Liver (tissue), 9 donors: ENCODE results near the gene PARP8. TPM values are rescaled to one million over a fixed set of nuclear protein-coding genes. Genes with fewer than 3 reads are reported as not detected.
"Not testable (repeated sequence)": the region's sequence is repeated elsewhere in the genome, so short reads cannot be mapped to it uniquely, and the experiment has no call there.

Experiments used
- DNase-seq: peaks from one replicate; pipeline ENCODE4 v3.0.0-alpha.2; 2017; ENCODE audit warnings: low spot score
- H3K27ac ChIP-seq, 2 donors: one replicate each; pipeline ENCODE4 v1.7.0; 2013; ENCODE audit warnings: inconsistent platforms in 2 of 2, low read length in 2 of 2, control low read depth in 1 of 2, low read depth in 1 of 2, mild to moderate bottlenecking in 1 of 2
- H3K27me3 ChIP-seq, 4 donors: one replicate each; pipeline versions ENCODE4 v1.6.1 to v1.7.0; 2013; ENCODE audit warnings: low read length in 3 of 4, inconsistent platforms in 1 of 4, mild to moderate bottlenecking in 1 of 4, moderate library complexity in 1 of 4; ENCODE audit not compliant: control insufficient read depth in 4 of 4, insufficient read depth in 4 of 4
- H3K36me3 ChIP-seq, 4 donors: one replicate each; pipeline versions ENCODE4 v1.6.1 to v1.7.0; 2013; ENCODE audit warnings: low read length in 3 of 4, mild to moderate bottlenecking in 3 of 4, low read depth in 1 of 4, moderate library complexity in 1 of 4; ENCODE audit not compliant: control insufficient read depth in 4 of 4, insufficient read depth in 3 of 4
- H3K4me1 ChIP-seq, 4 donors: one replicate each; pipeline versions ENCODE4 v1.6.1 to v1.7.0; 2013; ENCODE audit warnings: low read length in 3 of 4, mild to moderate bottlenecking in 3 of 4, moderate library complexity in 1 of 4; ENCODE audit not compliant: control insufficient read depth in 4 of 4, insufficient read depth in 4 of 4
- H3K4me3 ChIP-seq, 3 donors: one replicate each; pipeline versions ENCODE4 v1.6.1 to v1.7.0; 2013; ENCODE audit warnings: low read length in 3 of 3, control low read depth in 1 of 3, low read depth in 1 of 3, mild to moderate bottlenecking in 1 of 3
- H3K9ac ChIP-seq, 2 donors: one replicate each; pipeline ENCODE4 v1.7.0; 2013; ENCODE audit warnings: low read length in 2 of 2, mild to moderate bottlenecking in 2 of 2, moderate library complexity in 2 of 2, control low read depth in 1 of 2, low read depth in 1 of 2
- H3K9me3 ChIP-seq, 4 donors: one replicate each; pipeline versions ENCODE4 v1.6.1 to v1.7.0; 2013; ENCODE audit warnings: low read length in 3 of 4; ENCODE audit not compliant: control insufficient read depth in 4 of 4
- EGR1 ChIP-seq, 2 donors: IDR thresholded peaks; 2 replicates each; pipeline ENCODE4 v1.6.1; 2016 to 2018; ENCODE audit warnings: antibody characterized with exemption in 2 of 2, low read depth in 2 of 2
- FOXA1 ChIP-seq: IDR thresholded peaks from 2 replicates; pipeline ENCODE4 v1.6.1; 2016; ENCODE audit warnings: antibody characterized with exemption
- FOXA2 ChIP-seq: IDR thresholded peaks from 2 replicates; pipeline ENCODE4 v1.6.1; 2016; ENCODE audit warnings: antibody characterized with exemption
- GABPA ChIP-seq, 2 donors: IDR thresholded peaks in 1 of 2; conservative IDR thresholded peaks in 1 of 2; 2 replicates each; pipeline ENCODE4 v1.6.1; 2016; ENCODE audit warnings: antibody characterized with exemption in 2 of 2, mild to moderate bottlenecking in 1 of 2, moderate library complexity in 1 of 2
- HNF4A ChIP-seq, 2 donors: conservative IDR thresholded peaks; 2 replicates each; pipeline ENCODE4 v1.6.1; 2016; ENCODE audit warnings: antibody characterized with exemption in 2 of 2, mild to moderate bottlenecking in 2 of 2
- HNF4G ChIP-seq: IDR thresholded peaks from 2 replicates; pipeline ENCODE4 v1.6.1; 2016; ENCODE audit warnings: antibody characterized with exemption
- JUND ChIP-seq, 2 donors: IDR thresholded peaks; 2 replicates each; pipeline ENCODE4 v1.6.1; 2016; ENCODE audit warnings: antibody characterized with exemption in 2 of 2
- RAD21 ChIP-seq, 2 donors: IDR thresholded peaks; 2 replicates each; pipeline ENCODE4 v1.6.1; 2016; ENCODE audit warnings: antibody characterized with exemption in 2 of 2, mild to moderate bottlenecking in 2 of 2
- SP1 ChIP-seq: IDR thresholded peaks from 2 replicates; pipeline ENCODE4 v1.6.1; 2018; ENCODE audit warnings: antibody characterized with exemption, mild to moderate bottlenecking
- TAF1 ChIP-seq: conservative IDR thresholded peaks from 2 replicates; pipeline ENCODE4 v1.6.1; 2016; ENCODE audit warnings: antibody characterized with exemption, mild to moderate bottlenecking
- YY1 ChIP-seq: IDR thresholded peaks from 2 replicates; pipeline ENCODE4 v1.6.1; 2016; ENCODE audit warnings: antibody characterized with exemption, mild to moderate bottlenecking
- WGBS: extraction: QIAGEN DNeasy Blood & Tissue Kit; methylation state at CpG from one replicate; pipeline ENCODE4 v1.1.7; 2013; 5-methylcytosine and 5-hydroxymethylcytosine counted together
- polyA plus RNA-seq, 2 donors: library from polyadenylated mRNA; stranded (reverse) in 1 of 2; unstranded in 1 of 2; fragments of 200-250 nt in 1 of 2; fragments of >200 nt in 1 of 2; fragmentation: Nextera tagmentation in 1 of 2; extraction: Ambion mirVana in 1 of 2; gene quantifications; one replicate each; pipeline versions ENCODE4 v1.2.1 to v1.2.3, GENCODE V29; 2013 to 2015
- total RNA-seq, 2 donors: library from RNA; depleted of rRNA; stranded (reverse); fragments of >200 nt; gene quantifications; one replicate each; pipeline ENCODE4 v1.2.3, GENCODE V29; 2014
- TF ChIP-seq, protein P1 (sequence below): IDR thresholded peaks from 2 replicates; pipeline ENCODE4 v1.6.1; 2016; ENCODE audit warnings: antibody characterized with exemption, mild to moderate bottlenecking
- TF ChIP-seq, protein P2 (sequence below): IDR thresholded peaks from 2 replicates; pipeline ENCODE4 v1.6.1; 2016; ENCODE audit warnings: antibody characterized with exemption
- TF ChIP-seq, protein P3 (sequence below): IDR thresholded peaks from 2 replicates; pipeline ENCODE4 v1.6.1; 2016; ENCODE audit warnings: antibody characterized with exemption
- donor health status: healthy.
- donor health status: healthy.
- donor health status: healthy.
- donor health status: healthy.
- donor health status: healthy.

PARP8 gene
- total and polyA plus RNA-seq, 4 donors = 3.9 to 16.0 (median 7.1) TPM

DNA sequence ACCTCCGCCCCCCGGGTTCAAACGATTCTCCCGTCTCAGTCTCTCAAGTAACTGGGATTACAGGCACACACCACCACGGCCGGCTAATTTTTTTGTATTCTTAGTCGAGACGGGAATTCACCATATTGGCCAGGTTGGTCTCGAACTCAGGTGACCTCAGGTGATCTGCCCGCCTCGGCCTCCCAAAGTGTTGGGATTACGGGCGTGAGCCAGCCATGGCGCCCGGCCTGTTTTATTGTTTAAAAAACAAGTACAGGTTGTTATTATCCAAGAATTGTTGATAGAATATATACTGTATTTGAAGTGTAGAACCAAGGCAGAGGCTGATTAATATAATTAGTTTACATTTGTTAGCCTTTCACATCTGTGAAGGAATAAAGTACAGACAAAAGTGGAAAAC lies 8.9 kb downstream of the PARP8 start:
- Histone ChIP-seq H3K4me1 (peaks cover 0 to 2% (median 0%) of the 10 kb centered on the region in 4 donors), H3K36me3 (no peaks in the 10 kb centered on the region)

DNA sequence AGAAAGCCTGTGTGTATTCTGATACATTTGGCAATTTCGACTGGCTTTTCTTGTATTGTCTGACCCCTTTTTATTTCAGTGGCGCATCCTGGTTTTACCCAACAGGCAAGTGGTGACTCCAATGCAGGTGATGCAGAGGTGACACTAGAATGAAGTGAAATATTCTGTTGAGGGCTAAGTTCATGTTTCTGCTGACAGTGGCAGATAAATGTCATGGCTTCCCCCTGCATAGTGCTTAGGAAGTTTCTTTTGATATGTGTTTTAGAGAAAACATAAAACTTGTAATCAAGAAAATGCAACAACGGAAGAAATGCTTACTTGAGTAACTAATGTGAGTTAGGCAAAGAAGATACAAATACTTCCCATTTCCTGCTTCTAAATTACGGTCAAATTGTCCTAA lies 13.1 kb downstream of the PARP8 start:
- not testable (repeated sequence) for H3K4me1 ChIP-seq, H3K36me3 ChIP-seq, H3K27ac ChIP-seq, H3K9ac ChIP-seq, H3K9me3 ChIP-seq, H3K4me3 ChIP-seq, H3K27me3 ChIP-seq, DNase-seq
- WGBS = 81% methylated on average over 4 of the region's 4 CpGs

More for the DNA sequence above, 8.9 kb downstream of the PARP8 start:
- Histone ChIP-seq H3K9ac (no peak overlapping the region), H3K27me3 (no peaks in the 10 kb centered on the region), H3K9me3 (no peaks in the 10 kb centered on the region), H3K27ac (no peak overlapping the region), H3K4me3 (no peak overlapping the region)
- TF ChIP-seq SP1 (no peak), TAF1 (no peak), YY1 (no peak), EGR1 (IDR thresholded peaks at IDR 0.05; ENCODE audit: low read depth in 2 of 2) (no peak), JUND (IDR thresholded peaks at IDR 0.05) (no peak)
- TF ChIP-seq, protein P1, sequence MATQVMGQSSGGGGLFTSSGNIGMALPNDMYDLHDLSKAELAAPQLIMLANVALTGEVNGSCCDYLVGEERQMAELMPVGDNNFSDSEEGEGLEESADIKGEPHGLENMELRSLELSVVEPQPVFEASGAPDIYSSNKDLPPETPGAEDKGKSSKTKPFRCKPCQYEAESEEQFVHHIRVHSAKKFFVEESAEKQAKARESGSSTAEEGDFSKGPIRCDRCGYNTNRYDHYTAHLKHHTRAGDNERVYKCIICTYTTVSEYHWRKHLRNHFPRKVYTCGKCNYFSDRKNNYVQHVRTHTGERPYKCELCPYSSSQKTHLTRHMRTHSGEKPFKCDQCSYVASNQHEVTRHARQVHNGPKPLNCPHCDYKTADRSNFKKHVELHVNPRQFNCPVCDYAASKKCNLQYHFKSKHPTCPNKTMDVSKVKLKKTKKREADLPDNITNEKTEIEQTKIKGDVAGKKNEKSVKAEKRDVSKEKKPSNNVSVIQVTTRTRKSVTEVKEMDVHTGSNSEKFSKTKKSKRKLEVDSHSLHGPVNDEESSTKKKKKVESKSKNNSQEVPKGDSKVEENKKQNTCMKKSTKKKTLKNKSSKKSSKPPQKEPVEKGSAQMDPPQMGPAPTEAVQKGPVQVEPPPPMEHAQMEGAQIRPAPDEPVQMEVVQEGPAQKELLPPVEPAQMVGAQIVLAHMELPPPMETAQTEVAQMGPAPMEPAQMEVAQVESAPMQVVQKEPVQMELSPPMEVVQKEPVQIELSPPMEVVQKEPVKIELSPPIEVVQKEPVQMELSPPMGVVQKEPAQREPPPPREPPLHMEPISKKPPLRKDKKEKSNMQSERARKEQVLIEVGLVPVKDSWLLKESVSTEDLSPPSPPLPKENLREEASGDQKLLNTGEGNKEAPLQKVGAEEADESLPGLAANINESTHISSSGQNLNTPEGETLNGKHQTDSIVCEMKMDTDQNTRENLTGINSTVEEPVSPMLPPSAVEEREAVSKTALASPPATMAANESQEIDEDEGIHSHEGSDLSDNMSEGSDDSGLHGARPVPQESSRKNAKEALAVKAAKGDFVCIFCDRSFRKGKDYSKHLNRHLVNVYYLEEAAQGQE = no peak
- TF ChIP-seq, protein P2, sequence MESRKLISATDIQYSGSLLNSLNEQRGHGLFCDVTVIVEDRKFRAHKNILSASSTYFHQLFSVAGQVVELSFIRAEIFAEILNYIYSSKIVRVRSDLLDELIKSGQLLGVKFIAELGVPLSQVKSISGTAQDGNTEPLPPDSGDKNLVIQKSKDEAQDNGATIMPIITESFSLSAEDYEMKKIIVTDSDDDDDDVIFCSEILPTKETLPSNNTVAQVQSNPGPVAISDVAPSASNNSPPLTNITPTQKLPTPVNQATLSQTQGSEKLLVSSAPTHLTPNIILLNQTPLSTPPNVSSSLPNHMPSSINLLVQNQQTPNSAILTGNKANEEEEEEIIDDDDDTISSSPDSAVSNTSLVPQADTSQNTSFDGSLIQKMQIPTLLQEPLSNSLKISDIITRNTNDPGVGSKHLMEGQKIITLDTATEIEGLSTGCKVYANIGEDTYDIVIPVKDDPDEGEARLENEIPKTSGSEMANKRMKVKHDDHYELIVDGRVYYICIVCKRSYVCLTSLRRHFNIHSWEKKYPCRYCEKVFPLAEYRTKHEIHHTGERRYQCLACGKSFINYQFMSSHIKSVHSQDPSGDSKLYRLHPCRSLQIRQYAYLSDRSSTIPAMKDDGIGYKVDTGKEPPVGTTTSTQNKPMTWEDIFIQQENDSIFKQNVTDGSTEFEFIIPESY = no peak
- TF ChIP-seq, protein P3, sequence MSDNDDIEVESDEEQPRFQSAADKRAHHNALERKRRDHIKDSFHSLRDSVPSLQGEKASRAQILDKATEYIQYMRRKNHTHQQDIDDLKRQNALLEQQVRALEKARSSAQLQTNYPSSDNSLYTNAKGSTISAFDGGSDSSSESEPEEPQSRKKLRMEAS = no peak
- whole genome bisulfite sequencing = 97% methylated on average over 15 of the region's 15 CpGs
- no peak for DNase-seq

DNA sequence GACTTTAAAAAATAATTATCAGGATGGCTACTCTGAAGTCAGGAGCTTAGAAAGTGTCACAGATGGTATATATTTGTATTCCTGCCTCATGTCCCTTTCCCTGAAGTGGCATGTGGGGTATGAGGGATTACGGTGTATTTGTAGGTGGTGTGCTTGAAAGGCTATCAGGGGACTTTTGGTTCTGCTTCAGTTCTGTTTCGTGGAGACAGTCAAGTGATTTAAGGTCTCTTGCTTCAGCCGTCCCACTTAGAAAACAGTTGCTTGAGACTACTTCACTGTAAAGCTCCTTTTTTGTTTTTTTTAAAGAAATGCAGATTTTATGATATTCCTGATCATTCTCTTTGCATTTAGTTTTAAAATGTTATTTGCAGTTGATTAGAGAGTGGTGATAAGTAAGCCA lies 18.3 kb downstream of the PARP8 start:
- 95% methylated on average over 3 of the region's 3 CpGs for WGBS
- Histone ChIP-seq H3K27me3 (no peaks in the 10 kb centered on the region), H3K36me3 (no peaks in the 10 kb centered on the region), H3K27ac (no peak overlapping the region), H3K9ac (no peak overlapping the region), H3K4me3 (no peak overlapping the region), H3K9me3 (no peaks in the 10 kb centered on the region), H3K4me1 (no peaks in the 10 kb centered on the region)
- DNase-seq = no peak
- TF ChIP-seq, protein P2 = no peak
- TF ChIP-seq, protein P3 = no peak
- no peak for TF ChIP-seq GABPA (IDR thresholded peaks at IDR 0.05 in 1 of 2, conservative IDR thresholded peaks at IDR 0.05 in 1 of 2)
- TF ChIP-seq FOXA1 = no peak
- TF ChIP-seq, protein P1 = no peak
- TF ChIP-seq HNF4G = no peak
- no peak for TF ChIP-seq EGR1 (IDR thresholded peaks at IDR 0.05; ENCODE audit: low read depth in 2 of 2)
- TF ChIP-seq FOXA2 = no peak
- TF ChIP-seq JUND (IDR thresholded peaks at IDR 0.05) = no peak
- TF ChIP-seq TAF1 = no peak
- TF ChIP-seq RAD21 (IDR thresholded peaks at IDR 0.05) = no peak
- no peak for TF ChIP-seq HNF4A (conservative IDR thresholded peaks at IDR 0.05)
